CD1c-positive myeloid dendritic cell (primary cell): ENCODE results near the gene SKI.

Source experiments
- DNase-seq: peaks from one replicate; pipeline ENCODE4 v3.0.0-alpha.2; 2016; ENCODE audit errors: extremely low spot score

The SKI gene

GRCh38 chr1:2352341-2352896, 124.3 kb downstream of the SKI start:
- DNase-seq: no peak

GRCh38 chr1:2352897-2353550, 124.9 kb downstream of the SKI start:
- no peak for DNase-seq

GRCh38 chr1:2353551-2354438, 125.7 kb downstream of the SKI start:
- no peak for DNase-seq

GRCh38 chr1:2354511-2355372, 126.6 kb downstream of the SKI start:
- DNase-seq: no peak

- no peak for DNase-seq
Measured at GRCh38 chr1:2355373-2356261, 127.5 kb downstream of the SKI start.

- no peak for DNase-seq
Measured at GRCh38 chr1:2356401-2356800, 128.3 kb downstream of the SKI start.

GRCh38 chr1:2356911-2357845, 129.1 kb downstream of the SKI start:
- DNase-seq: no peak

GRCh38 chr1:2358072-2358471, 130.0 kb downstream of the SKI start:
- no peak for DNase-seq

GRCh38 chr1:2358651-2359640, 130.8 kb downstream of the SKI start:
- no peak for DNase-seq
